GM18507 (cell line): ENCODE measurements around the gene PKHD1.

ENCODE experiments used
- DNase-seq: peaks from one replicate; pipeline ENCODE4 v3.0.0; 2011; ENCODE audit warnings: low read depth; ENCODE audit not compliant: insufficient read length; ENCODE audit errors: extremely low spot score
- FAIRE-seq: peaks from 2 replicates; lab custom pipeline; 2011; peaks lifted over from hg19 to GRCh38; lab: Jason Lieb, UNC

Gene PKHD1

GRCh38 chr6:52087498-52087999, at the start of gene PKHD1:
Gene PKHD1, minus strand, starts transcription at chr6:52087613. Its CDS starts 2,680 bp downstream, at chr6:52084933.
- FAIRE-seq (peak; percentile 63), DNase-seq (no peak)

DNA sequence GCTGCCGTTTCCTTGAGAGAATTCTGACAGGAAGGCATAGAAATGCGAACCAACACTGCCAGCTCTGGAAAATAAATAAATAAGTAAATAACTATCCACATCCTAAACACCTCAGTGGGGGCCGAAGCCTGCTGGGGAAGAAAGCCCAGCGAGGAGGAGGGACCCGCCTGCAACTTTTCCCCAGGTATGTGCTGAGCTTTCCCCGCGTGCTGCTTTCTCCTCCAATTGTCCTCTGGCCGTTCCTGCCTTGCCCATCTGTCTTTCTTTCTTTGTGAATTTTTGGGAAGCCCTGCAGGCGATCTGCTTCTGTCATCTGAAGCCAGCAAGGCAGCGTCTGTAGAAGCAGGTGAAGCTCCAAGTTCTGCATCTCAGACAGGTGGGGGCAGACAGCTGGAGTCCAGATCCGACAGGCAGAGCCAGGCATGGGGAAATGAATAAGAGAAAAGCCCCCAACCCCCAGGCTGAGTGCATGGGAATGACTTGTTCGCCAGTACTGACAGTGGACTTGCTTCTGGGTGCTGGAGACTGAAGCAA, 49.6 kb upstream of the PKHD1 start:
- DNase-seq (no peak), FAIRE-seq (no peak)

DNA sequence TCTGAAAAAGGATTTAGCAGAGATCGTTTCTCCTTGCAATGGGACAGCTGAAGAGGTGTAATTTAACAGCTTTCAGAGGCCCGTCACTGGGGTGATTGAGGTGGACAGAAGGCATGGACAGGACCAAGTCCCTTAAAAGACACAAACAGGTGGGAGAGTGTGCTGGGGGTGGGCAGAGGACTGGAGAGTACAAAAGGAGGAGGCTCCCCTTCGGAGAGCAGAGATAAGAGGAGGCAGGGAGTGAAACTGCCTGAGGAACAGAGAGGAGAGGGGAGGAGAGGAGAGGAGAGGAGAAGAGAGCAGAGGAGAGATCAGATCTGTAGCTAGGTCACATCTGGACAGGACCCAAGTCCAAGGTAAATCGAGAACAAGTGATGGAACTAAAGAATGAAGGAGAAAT, 48.6 kb upstream of the PKHD1 start:
- no peak for FAIRE-seq

GRCh38 chr6:52135217-52135616, 47.8 kb upstream of the PKHD1 start:
- no peak for DNase-seq
- no peak for FAIRE-seq

More for the DNA sequence above, 48.6 kb upstream of the PKHD1 start:
- DNase-seq = no peak

- FAIRE-seq (no peak), DNase-seq (no peak)
Observed at GRCh38 chr6:52134011-52134410, 46.6 kb upstream of the PKHD1 start.

GRCh38 chr6:52133324-52133723, 45.9 kb upstream of the PKHD1 start:
- DNase-seq (no peak), FAIRE-seq (no peak)

GRCh38 chr6:52132292-52132691, 44.9 kb upstream of the PKHD1 start:
- DNase-seq = no peak
- peak; percentile 5 for FAIRE-seq

- FAIRE-seq = no peak
Observed at GRCh38 chr6:52130440-52130839, 43.0 kb upstream of the PKHD1 start.

DNA sequence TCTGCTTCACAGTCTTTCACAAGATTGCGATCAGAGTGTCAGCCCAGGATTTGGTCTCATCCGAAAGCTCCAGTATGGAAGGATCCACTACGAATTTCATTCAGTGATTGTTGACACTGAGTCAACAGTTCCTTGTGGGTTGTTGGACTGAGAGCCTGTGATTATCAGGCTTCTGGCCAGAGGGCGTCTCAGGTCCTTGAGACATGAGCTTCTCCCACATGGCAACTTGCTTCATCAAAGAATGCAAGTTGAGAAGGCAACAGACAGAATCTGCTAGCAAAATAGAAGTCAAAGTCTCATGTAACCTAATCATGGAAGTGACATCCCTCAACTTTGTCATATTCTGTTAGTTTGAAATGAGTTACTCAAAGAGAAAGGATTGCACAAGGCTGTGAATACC, 40.5 kb upstream of the PKHD1 start:
- FAIRE-seq (no peak), DNase-seq (no peak)

More at GRCh38 chr6:52130440-52130839, 43.0 kb upstream of the PKHD1 start:
- DNase-seq = no peak

GRCh38 chr6:52126231-52126630, 38.8 kb upstream of the PKHD1 start:
- no peak for FAIRE-seq

DNA sequence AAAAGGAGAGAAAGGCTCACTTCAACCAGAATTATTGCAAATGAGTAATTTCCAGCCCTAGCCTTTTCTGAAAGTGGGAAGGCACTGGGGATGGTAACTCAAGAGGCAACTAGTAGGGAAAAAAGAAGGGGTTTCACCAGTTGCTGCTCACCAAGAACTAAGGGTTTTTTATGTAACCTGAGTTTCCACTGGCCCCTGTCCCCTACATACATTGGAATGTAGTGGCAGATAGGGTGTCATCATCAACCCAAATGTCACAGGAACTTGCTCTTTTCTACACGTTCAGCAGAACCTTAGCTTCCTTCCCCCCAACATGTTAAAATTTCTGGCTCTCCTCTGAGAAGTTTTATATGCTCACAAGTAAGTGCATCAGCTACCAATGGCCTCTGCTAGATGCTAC, 38.2 kb upstream of the PKHD1 start:
- DNase-seq (no peak), FAIRE-seq (no peak)

More at GRCh38 chr6:52126231-52126630, 38.8 kb upstream of the PKHD1 start:
- no peak for DNase-seq

DNA sequence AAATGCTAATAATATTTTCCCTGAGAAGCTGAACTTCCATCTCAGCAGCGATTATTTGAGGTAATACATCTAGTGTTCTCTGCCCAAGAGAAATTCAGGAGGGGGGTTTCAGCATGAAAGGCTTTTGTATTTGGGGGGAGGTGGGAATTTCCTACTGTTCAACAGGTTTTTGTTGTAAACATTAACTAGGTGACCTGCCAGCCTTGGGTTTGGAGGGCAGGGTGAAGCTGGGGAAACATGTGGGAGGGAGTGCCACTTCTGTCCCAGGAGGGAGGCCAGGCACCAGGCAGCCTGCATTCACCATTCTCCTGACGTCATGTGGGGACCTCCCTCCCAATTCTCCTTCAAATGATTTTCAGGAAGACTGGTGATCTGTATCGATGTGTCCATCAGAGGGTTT, 37.7 kb upstream of the PKHD1 start:
- no peak for FAIRE-seq
- no peak for DNase-seq

- FAIRE-seq = no peak
- no peak for DNase-seq
Observed at GRCh38 chr6:52124126-52125121, 37.0 kb upstream of the PKHD1 start.

- DNase-seq = no peak
- FAIRE-seq = no peak
Observed at GRCh38 chr6:52123251-52123650, 35.8 kb upstream of the PKHD1 start.

DNA sequence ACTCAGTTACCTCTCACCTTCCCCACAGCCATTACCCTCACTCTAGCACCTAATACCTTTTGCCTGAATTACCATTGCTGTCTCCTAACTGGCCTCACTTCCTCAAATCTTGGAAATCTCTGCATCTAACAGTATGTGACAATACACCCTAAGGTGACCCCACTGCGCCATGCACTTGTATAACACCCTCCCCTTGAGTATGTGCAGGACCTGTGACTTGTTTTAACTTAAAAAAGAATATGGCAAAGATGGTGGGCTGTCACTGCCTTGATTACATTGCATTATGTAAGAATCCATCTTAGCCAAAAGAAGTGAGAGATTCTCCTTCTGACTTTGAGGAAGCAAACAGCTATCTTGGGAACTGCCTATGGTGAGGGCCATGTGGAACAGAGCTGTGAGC, 29.9 kb upstream of the PKHD1 start:
- DNase-seq (no peak), FAIRE-seq (no peak)

DNA sequence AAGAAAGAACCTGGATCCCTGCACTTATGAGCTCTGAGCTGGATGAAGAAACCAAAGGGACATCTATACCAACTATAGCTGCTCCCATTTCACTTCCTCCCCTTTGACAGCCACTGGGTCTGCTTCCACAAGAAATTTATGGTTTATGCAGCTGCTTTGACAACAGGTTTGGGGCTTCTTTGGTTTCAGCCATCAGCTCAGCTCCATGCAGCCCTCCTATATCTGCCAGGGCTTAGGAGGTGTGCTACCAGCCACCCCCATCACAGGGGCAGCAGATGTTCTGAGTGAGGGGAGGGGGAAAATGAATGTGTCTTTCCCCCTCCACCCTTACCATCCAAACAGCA, 29.2 kb upstream of the PKHD1 start:
- DNase-seq = no peak
- FAIRE-seq = no peak

DNA sequence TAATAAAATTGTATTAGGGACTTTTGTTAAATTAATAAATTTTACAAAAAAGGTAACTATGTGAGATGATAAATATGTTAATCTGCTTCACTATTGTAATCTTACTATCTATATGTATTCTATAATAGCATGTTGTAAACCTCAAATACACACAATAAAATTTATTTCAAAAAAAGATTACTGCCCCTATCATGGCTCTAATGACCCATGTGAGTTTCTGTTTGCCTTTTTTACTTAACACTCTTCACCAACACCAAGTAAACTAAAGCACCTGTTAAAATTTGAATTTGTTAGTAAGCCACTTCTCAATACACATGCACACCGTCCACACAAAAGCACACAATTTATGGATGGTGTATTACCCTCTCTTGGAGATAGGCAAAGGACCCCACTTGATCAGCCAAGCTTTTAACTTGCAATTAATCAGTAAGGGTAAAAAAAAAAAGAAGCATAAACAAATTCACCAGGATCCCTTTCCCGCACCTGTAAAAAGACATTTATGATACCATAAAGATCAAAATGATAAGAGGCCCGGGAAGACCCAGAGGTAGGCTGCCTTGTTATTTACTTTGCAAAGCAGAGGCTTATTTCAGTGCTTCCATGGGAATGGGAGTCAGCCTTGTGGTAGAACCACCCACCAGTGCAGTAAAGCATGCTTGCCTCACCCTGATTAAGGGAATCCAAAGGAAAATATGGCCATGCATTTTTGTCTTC, 28.6 kb upstream of the PKHD1 start:
- FAIRE-seq (no peak), DNase-seq (no peak)

DNA sequence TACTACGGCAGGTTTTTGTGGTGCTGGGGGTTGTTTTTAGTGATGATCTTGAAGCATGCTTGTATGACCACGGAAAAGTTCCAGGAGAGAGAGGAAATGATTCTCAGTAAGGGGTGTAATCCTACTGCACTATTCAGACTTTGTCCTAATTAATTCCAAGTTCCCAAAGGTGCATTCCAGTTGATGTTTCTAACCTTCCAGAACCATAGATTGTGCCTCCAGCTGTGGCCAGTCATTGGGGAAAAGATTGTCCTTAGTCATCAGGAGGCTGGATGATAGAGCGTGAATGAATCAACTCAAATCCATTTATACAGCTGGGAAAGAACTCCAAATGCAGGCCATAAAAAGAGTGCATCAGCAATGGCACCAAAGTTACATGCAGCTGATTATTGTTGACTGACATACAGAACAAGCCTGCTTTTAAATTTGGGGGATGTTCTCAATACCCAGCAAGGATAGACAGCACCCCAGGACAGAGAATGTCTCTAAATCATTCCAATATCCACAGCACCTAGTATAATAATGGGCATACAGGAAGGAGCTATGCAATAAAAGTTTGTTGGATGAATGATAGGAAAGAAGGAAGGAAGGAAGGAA, 27.8 kb upstream of the PKHD1 start:
- no peak for FAIRE-seq

DNA sequence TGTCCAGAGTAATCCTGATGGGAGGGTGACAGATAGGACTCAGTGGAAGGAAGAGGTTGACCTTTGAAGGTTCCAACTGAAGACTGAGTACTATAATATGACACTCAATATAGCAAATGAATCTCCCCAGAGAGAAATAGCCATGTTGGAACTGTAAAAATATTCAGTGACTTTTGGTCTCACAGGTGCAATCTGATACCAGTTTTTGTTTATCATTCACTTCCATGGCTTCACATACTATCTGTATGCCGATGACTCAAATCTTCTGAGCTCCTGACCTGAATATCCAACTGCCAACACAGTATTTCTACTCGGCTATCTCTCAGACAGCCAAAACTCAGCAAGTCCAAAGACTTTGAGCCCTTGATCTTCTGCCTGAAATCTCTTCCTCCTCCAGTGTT, 21.8 kb upstream of the PKHD1 start:
- no peak for FAIRE-seq
- no peak for DNase-seq

More for the DNA sequence above, 27.8 kb upstream of the PKHD1 start:
- no peak for DNase-seq

DNA sequence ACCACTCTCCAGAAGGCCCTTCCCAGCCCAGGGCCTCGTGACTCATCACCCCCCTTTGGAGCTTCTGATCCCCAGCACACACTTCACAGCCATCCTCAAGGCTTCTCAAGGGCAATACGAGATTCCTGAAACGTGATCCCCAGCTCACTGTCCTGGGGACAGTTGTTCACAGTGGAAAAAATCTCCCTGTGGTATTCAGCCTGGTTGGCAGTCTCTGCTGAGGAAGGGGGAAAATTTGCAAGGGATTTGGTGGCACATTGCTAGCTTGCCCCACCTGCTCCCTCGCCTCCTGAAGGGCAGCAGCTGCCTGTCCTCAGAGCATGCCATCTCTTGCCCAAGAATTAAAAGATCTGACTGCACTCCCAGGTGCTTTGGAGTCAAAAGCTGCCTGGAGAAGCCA, 20.7 kb upstream of the PKHD1 start:
- no peak for DNase-seq
- FAIRE-seq = no peak
